ENCODE data around the gene FSD1L.

- TF ChIP-seq CTCF (IDR thresholded peaks at IDR 0.05): no peak
- no peak for TF ChIP-seq POLR2A (IDR thresholded peaks at IDR 0.05)
Observed at GRCh38 chr9:105445203-105445881, 2.5 kb upstream of the FSD1L start.
